HT-29 (cell line): ENCODE measurements around the gene METTL26. TPM values are rescaled to one million over a fixed set of nuclear protein-coding genes. Genes with fewer than 3 reads are reported as not detected.

ENCODE experiments used
- total RNA-seq: library from RNA; depleted of rRNA; stranded (reverse); fragments of >200 nt; shearing (Covaris generic); gene quantifications from 2 replicates; pipeline ENCODE4 v1.2.3, GENCODE V29; 2014; rRNA removed

The METTL26 gene
- total RNA-seq, 1 experiment from 2014 or later = 278 TPM

Other genes starting within 250 kb of the METTL26 start
- gene NME4, start 239.1 kb downstream of the METTL26 start, total RNA-seq = 25.3 and 29.0 TPM in 2 replicates
- gene DECR2, start 234.4 kb downstream of the METTL26 start, total RNA-seq = 25.2 and 29.1 TPM in 2 replicates
- gene RAB11FIP3, start 210.7 kb downstream of the METTL26 start, total RNA-seq = 5.2 and 9.5 TPM in 2 replicates
- gene CAPN15, start 108.6 kb downstream of the METTL26 start, total RNA-seq = 161 and 180 TPM in 2 replicates
- 0.08 TPM in 1 of 2 replicates, not detected in the other for gene PRR35, start 75.9 kb downstream of the METTL26 start, total RNA-seq
- 0.05 and 0.13 TPM in 2 replicates for gene NHLRC4, start 69.3 kb downstream of the METTL26 start, total RNA-seq
- gene PIGQ, start 66.3 kb downstream of the METTL26 start, total RNA-seq = 99.5 and 103 TPM in 2 replicates
- gene RAB40C, start 46.2 kb downstream of the METTL26 start, total RNA-seq = 54.2 and 58.2 TPM in 2 replicates
- gene WFIKKN1, start 5.3 kb downstream of the METTL26 start, total RNA-seq = 0.74 and 1.1 TPM in 2 replicates
- gene MCRIP2, start 5.5 kb upstream of the METTL26 start, total RNA-seq = 198 and 209 TPM in 2 replicates
- gene WDR90, start 13.1 kb upstream of the METTL26 start, total RNA-seq = 162 and 168 TPM in 2 replicates
- 209 and 211 TPM in 2 replicates for gene RHOT2, start 31.8 kb upstream of the METTL26 start, total RNA-seq
- 7.8 and 8.2 TPM in 2 replicates for gene RHBDL1, start 39.4 kb upstream of the METTL26 start, total RNA-seq
- gene STUB1, start 44.1 kb upstream of the METTL26 start, total RNA-seq = 258 and 295 TPM in 2 replicates
- gene JMJD8, start 48.0 kb upstream of the METTL26 start, total RNA-seq = 154 and 176 TPM in 2 replicates
- gene WDR24, start 54.1 kb upstream of the METTL26 start, total RNA-seq = 5.9 and 6.2 TPM in 2 replicates
- gene FBXL16, start 69.5 kb upstream of the METTL26 start, total RNA-seq = 0.29 and 1.5 TPM in 2 replicates
- 82.2 and 108 TPM in 2 replicates for gene METRN, start 78.8 kb upstream of the METTL26 start, total RNA-seq
- gene ANTKMT, start 84.8 kb upstream of the METTL26 start, total RNA-seq = 123 and 151 TPM in 2 replicates
- gene CCDC78, start 90.1 kb upstream of the METTL26 start, total RNA-seq = 22.9 and 30.6 TPM in 2 replicates
- 63.0 and 80.8 TPM in 2 replicates for gene HAGHL, start 90.8 kb upstream of the METTL26 start, total RNA-seq
- gene CIAO3, start 104.7 kb upstream of the METTL26 start, total RNA-seq = 68.4 and 80.0 TPM in 2 replicates
- 3.9 and 8.3 TPM in 2 replicates for gene MSLN, start 124.4 kb upstream of the METTL26 start, total RNA-seq
- 147 and 148 TPM in 2 replicates for gene RPUSD1, start 152.1 kb upstream of the METTL26 start, total RNA-seq
- 121 and 145 TPM in 2 replicates for gene CHTF18, start 152.3 kb upstream of the METTL26 start, total RNA-seq
- not detected in 2 replicates for gene GNG13, start 164.4 kb upstream of the METTL26 start, total RNA-seq